Prostate gland (tissue), 2 donors: Measurements from ENCODE around the gene GOLGA8R.
"Not testable (repeated sequence)": the region's sequence is repeated elsewhere in the genome, so short reads cannot be mapped to it uniquely, and the experiment has no call there.

Experiments used
- CTCF ChIP-seq, 4 experiments: fragments of 200-600 bp in 2 of 4; fragments of 450-650 bp in 2 of 4; sonication (generic) in 2 of 4; IDR thresholded peaks; 1 replicate in 3 of 4; 2 replicates in 1 of 4; pipeline ENCODE4 v1.5.1; 2016 to 2019; ENCODE audit warnings: antibody characterized with exemption in 4 of 4, mild to moderate bottlenecking in 2 of 4, moderate library complexity in 2 of 4
- POLR2AphosphoS5 ChIP-seq: sonication (generic); formaldehyde crosslinking; IDR thresholded peaks from one replicate; pipeline ENCODE4 v1.6.1; 2017; ENCODE audit warnings: antibody characterized with exemption

DNA sequence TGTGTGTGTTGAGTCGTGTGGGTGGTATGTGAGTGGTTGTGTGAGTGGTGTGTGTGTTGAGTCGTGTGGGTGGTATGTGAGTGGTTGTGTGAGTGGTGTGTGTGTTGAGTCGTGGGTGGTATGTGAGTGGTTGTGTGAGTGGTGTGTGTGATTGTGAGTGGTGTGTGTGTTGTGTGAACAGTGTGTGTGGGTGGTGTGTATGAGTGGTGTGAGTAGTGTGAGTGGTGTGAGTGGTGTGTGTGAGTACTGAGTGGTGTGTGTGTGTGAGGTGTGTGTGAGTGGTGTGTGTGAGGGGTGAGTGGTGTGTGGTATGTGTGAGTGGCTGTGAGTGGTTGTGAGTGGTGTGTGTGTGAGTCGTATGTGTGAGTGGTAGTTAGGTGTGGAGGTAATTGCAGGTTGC, 38.2 kb downstream of the GOLGA8R start:
- TF ChIP-seq CTCF (IDR thresholded peaks at IDR 0.05); POLR2AphosphoS5: not testable (repeated sequence)
